Activated CD4-positive, alpha-beta T cell treated with anti-CD3 and anti-CD28 coated beads for 24 hours (primary cell): Measurements from ENCODE around the gene GALNTL6.

Experiments used
- DNase-seq, 2 donors: peaks; one replicate each; pipeline ENCODE4 v3.0.0-alpha.2; 2020; ENCODE audit warnings: low read depth in 2 of 2

GALNTL6 gene

GRCh38 chr4:172109466-172109865 is 296.3 kb downstream of the GALNTL6 start:
- DNase-seq = no peak

GRCh38 chr4:172124656-172125308 is 311.6 kb downstream of the GALNTL6 start:
- no peak for DNase-seq

GRCh38 chr4:172125443-172125842 is 312.2 kb downstream of the GALNTL6 start:
- DNase-seq = no peak

GRCh38 chr4:172127168-172127567 is 314.0 kb downstream of the GALNTL6 start:
- no peak for DNase-seq

- DNase-seq = no peak
Measured at GRCh38 chr4:172129593-172129992, 316.4 kb downstream of the GALNTL6 start.

- no peak for DNase-seq
Measured at GRCh38 chr4:172134521-172134920, 321.3 kb downstream of the GALNTL6 start.

GRCh38 chr4:172141025-172141424 is 327.8 kb downstream of the GALNTL6 start:
- DNase-seq = no peak

- DNase-seq = no peak
Measured at GRCh38 chr4:172142281-172142741, 329.1 kb downstream of the GALNTL6 start.

GRCh38 chr4:172143605-172144314 is 330.6 kb downstream of the GALNTL6 start:
- no peak for DNase-seq

GRCh38 chr4:172147687-172148086 is 334.5 kb downstream of the GALNTL6 start:
- DNase-seq = no peak

GRCh38 chr4:172149329-172149728 is 336.1 kb downstream of the GALNTL6 start:
- DNase-seq = no peak

GRCh38 chr4:172152284-172152683 is 339.1 kb downstream of the GALNTL6 start:
- no peak for DNase-seq

- DNase-seq = no peak
Measured at GRCh38 chr4:172153719-172154118, 340.5 kb downstream of the GALNTL6 start.

- DNase-seq = no peak
Measured at GRCh38 chr4:172155838-172156345, 342.7 kb downstream of the GALNTL6 start.

- no peak for DNase-seq
Measured at GRCh38 chr4:172157946-172158345, 344.7 kb downstream of the GALNTL6 start.

GRCh38 chr4:172163215-172163614 is 350.0 kb downstream of the GALNTL6 start:
- DNase-seq = no peak

GRCh38 chr4:172168888-172169287 is 355.7 kb downstream of the GALNTL6 start:
- DNase-seq = no peak

GRCh38 chr4:172169871-172170270 is 356.7 kb downstream of the GALNTL6 start:
- DNase-seq = no peak

- no peak for DNase-seq
Measured at GRCh38 chr4:172173206-172173605, 360.0 kb downstream of the GALNTL6 start.

GRCh38 chr4:172177382-172177781 is 364.2 kb downstream of the GALNTL6 start:
- no peak for DNase-seq

GRCh38 chr4:172188248-172188988 is 375.2 kb downstream of the GALNTL6 start:
- no peak for DNase-seq

GRCh38 chr4:172202480-172203076 is 389.4 kb downstream of the GALNTL6 start:
- DNase-seq = no peak
